Esophagus muscularis mucosa (tissue), 4 donors: ENCODE data around the gene CD46. TPM values are rescaled to one million over a fixed set of nuclear protein-coding genes. Genes with fewer than 3 reads are reported as not detected.

Source experiments
- DNase-seq: peaks from one replicate; pipeline ENCODE4 v3.0.0-alpha.2; 2017; ENCODE audit errors: extremely low spot score
- H3K27ac ChIP-seq, 4 donors: fragments of 200-600 bp; sonication (generic); replicated peaks in 1 of 4; 1 replicate in 3 of 4; 2 replicates in 1 of 4; pipeline ENCODE4 v1.5.1; 2016 to 2019; ENCODE audit warnings: mild to moderate bottlenecking in 1 of 4
- H3K27me3 ChIP-seq, 4 donors: fragments of 200-600 bp; sonication (generic); one replicate each; pipeline versions ENCODE4 v1.5.1 to v1.6.0; 2016 to 2019
- H3K36me3 ChIP-seq, 4 donors: fragments of 200-600 bp; sonication (generic); one replicate each; pipeline ENCODE4 v1.5.1; 2016 to 2019
- H3K4me1 ChIP-seq, 4 donors: fragments of 200-600 bp; sonication (generic); one replicate each; pipeline ENCODE4 v1.5.1; 2016 to 2019
- H3K4me3 ChIP-seq, 4 donors: fragments of 200-600 bp; sonication (generic); 1 replicate in 2 of 4; 2 replicates in 2 of 4; pipeline ENCODE4 v1.5.1; 2016 to 2019; ENCODE audit warnings: mild to moderate bottlenecking in 4 of 4, moderate library complexity in 1 of 4
- H3K9me3 ChIP-seq, 4 donors: fragments of 200-600 bp; sonication (generic); 1 replicate in 3 of 4; 2 replicates in 1 of 4; pipeline ENCODE4 v1.5.1; 2016 to 2019
- EP300 ChIP-seq: sonication (generic); formaldehyde crosslinking; IDR thresholded peaks from one replicate; pipeline ENCODE4 v1.6.1; 2017; ENCODE audit warnings: antibody characterized with exemption
- POLR2A ChIP-seq: fragments of 450-650 bp; IDR thresholded peaks from one replicate; pipeline ENCODE4 v1.6.1; 2017; ENCODE audit warnings: antibody characterized with exemption, moderate library complexity, mild to moderate bottlenecking, low read depth
- POLR2AphosphoS5 ChIP-seq, 2 donors: sonication (generic); formaldehyde crosslinking; IDR thresholded peaks; one replicate each; pipeline ENCODE4 v1.6.1; 2017; ENCODE audit warnings: antibody characterized with exemption in 2 of 2
- WGBS: methylation state at CpG from one replicate; pipeline ENCODE4 v1.1.5; 2018; 5-methylcytosine and 5-hydroxymethylcytosine counted together
- intact Hi-C: fragments of 100-400 bp; cut with DNase I; formaldehyde crosslinking; loops from one replicate; pipeline ENCODE4 v1.15.1; 2023
- total RNA-seq, 4 donors: library from RNA; depleted of rRNA; stranded (reverse); fragments of >200 nt; gene quantifications; one replicate each; pipeline versions ENCODE4 v1.1.0 to v1.2.1, GENCODE V29; 2016
- TF ChIP-seq, protein P1 (sequence below), 3 experiments: fragments of 200-600 bp in 2 of 3; fragments of 450-650 bp in 1 of 3; sonication (generic) in 2 of 3; IDR thresholded peaks; one replicate each; pipeline ENCODE4 v1.5.1; 2017 to 2019; ENCODE audit warnings: antibody characterized with exemption in 3 of 3, mild to moderate bottlenecking in 2 of 3, moderate library complexity in 1 of 3

The CD46 gene
- total RNA-seq, 4 donors from 2014 or later, result 65.6 to 86.4 (median 69.2) TPM

DNA sequence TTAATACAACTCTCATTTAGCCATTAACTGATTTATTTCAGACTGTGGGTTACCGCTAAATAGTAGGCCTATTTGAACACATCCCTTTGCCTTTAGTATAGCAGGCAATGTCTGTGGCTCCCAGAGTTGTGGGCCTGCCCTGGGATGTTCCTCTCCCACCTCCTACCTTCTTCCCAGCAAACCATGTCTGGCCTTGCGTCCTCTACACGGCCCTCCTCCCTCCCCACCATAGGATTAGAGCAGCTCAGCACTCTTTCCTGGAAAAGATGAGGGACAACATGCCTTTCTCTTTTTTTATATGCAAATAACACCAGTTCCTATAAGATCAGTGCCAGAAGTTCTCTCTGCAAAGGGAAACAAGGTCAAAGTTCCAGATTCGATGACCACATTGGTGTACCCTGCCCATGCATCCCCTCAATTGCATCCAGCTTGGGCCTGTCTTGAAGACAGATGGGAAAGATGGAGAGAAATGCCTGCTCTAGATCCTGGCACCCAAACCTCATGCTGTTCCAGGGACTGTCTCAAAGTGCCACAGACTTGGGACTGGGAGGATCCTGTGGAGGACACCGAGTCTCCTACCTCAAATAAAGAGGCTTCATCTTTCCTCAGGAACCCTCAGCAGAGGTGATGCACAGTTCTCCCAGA lies 57.2 kb downstream of the CD46 start:
- TF ChIP-seq POLR2A (no peak), EP300 (no peak), POLR2AphosphoS5 (IDR thresholded peaks at IDR 0.05) (no peak)
- TF ChIP-seq, protein P1, sequence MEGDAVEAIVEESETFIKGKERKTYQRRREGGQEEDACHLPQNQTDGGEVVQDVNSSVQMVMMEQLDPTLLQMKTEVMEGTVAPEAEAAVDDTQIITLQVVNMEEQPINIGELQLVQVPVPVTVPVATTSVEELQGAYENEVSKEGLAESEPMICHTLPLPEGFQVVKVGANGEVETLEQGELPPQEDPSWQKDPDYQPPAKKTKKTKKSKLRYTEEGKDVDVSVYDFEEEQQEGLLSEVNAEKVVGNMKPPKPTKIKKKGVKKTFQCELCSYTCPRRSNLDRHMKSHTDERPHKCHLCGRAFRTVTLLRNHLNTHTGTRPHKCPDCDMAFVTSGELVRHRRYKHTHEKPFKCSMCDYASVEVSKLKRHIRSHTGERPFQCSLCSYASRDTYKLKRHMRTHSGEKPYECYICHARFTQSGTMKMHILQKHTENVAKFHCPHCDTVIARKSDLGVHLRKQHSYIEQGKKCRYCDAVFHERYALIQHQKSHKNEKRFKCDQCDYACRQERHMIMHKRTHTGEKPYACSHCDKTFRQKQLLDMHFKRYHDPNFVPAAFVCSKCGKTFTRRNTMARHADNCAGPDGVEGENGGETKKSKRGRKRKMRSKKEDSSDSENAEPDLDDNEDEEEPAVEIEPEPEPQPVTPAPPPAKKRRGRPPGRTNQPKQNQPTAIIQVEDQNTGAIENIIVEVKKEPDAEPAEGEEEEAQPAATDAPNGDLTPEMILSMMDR (IDR thresholded peaks at IDR 0.05), result no peak
- WGBS, result 65% methylated on average over 5 of the region's 5 CpGs

DNA sequence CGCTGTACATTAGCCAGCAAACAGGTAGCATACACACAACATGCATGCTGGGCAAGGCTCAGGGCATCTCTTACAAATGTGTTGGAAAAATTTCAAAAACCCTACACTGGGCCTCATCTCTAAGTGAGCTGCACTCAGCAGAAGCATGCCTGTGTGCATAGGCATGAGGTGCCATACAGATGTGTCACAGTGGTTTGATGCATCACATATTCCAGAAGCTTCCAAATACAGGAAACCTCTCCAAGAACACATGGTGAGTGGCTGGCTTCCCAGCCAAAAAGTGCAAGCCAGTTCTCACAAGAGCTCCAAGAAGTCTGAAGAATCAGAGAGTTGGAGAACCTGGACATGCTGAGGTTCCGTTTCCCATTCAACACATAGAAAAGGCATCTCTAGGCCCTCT lies 58.3 kb downstream of the CD46 start:
- Histone ChIP-seq H3K36me3 (peaks cover 70 to 100% (median 92%) of the 10 kb centered on the region in 4 donors), H3K27me3 (no peaks in the 10 kb centered on the region), H3K27ac (peak overlapping the region; percentile 97 to 99 (median 98)), H3K4me1 (peaks cover 99 to 100% (median 100%) of the 10 kb centered on the region in 4 donors), H3K4me3 (no peak overlapping the region), H3K9me3 (no peaks in the 10 kb centered on the region)
- DNase-seq, result peak; percentile 77
- WGBS, result 85% methylated on average over 2 of the region's 2 CpGs
- peak in 1 of 2 donors; percentile 49 for TF ChIP-seq POLR2AphosphoS5 (IDR thresholded peaks at IDR 0.05)
- TF ChIP-seq, protein P1 (IDR thresholded peaks at IDR 0.05), result no peak
- intact Hi-C loops, result loop anchor here (5.0 to 10.0 kb wide), 2 partner anchors 55 to 152 kb away; no protein-coding TSS in a partner anchor

More for the DNA sequence above, 57.2 kb downstream of the CD46 start:
- H3K36me3 ChIP-seq, result peaks cover 70 to 100% (median 92%) of the 10 kb centered on the region in 4 donors
- no peaks in the 10 kb centered on the region for H3K9me3 ChIP-seq
- H3K27ac ChIP-seq, result peak overlapping the region; percentile 97 to 99 (median 98)
- intact Hi-C loops, result no loop called here
- peak; percentile 72 for DNase-seq
- H3K4me1 ChIP-seq, result peaks cover 99 to 100% (median 100%) of the 10 kb centered on the region in 4 donors
- no peak overlapping the region for H3K4me3 ChIP-seq
- H3K27me3 ChIP-seq, result no peaks in the 10 kb centered on the region

DNA sequence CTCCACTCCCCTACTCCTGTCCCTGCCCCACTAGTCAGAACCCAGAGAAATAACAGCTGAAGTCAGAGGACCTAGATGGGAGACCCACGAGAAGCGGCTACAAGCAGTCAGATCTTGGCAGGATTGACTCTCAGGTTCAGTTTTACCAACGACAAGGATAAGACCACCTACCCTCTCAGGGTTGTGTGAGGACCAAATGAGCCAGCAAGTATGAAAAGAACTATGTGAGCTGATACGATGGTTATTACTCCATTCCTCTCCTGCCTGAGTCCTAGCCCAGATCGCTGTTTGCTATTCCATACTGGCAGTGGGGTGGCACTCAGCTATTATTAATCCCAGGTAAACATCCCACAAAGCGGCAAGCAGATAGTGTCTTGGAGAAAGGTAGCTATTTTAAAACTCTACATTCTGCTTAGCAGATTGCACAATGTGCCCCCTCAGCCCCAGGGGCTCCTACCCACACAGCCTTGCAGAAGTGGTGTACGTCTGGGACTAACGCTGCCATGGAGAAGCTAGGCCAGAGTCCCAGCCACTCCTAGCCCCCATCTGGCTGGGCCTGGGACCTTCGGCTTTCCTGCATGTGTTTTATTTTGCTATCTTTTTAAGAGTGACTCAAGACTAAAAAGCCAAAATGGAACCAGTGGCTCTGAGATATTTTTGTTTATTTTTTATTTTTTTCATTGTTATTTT lies 58.9 kb downstream of the CD46 start:
- H3K4me3 ChIP-seq, result no peak overlapping the region
- DNase-seq, result no peak
- peaks cover 71 to 100% (median 92%) of the 10 kb centered on the region in 4 donors for H3K36me3 ChIP-seq
- 78% methylated on average over 9 of the region's 9 CpGs for WGBS
- no peaks in the 10 kb centered on the region for H3K27me3 ChIP-seq
- TF ChIP-seq POLR2AphosphoS5 (IDR thresholded peaks at IDR 0.05) (no peak), EP300 (no peak), POLR2A (no peak)
- TF ChIP-seq, protein P1 (IDR thresholded peaks at IDR 0.05), result no peak
- H3K9me3 ChIP-seq, result no peaks in the 10 kb centered on the region
- peaks cover 99 to 100% (median 100%) of the 10 kb centered on the region in 4 donors for H3K4me1 ChIP-seq
- H3K27ac ChIP-seq, result peak overlapping the region; percentile 97 to 99 (median 98)
- intact Hi-C loops, result loop anchor here (5.0 to 10.0 kb wide), 2 partner anchors 54 to 152 kb away; no protein-coding TSS in a partner anchor

DNA sequence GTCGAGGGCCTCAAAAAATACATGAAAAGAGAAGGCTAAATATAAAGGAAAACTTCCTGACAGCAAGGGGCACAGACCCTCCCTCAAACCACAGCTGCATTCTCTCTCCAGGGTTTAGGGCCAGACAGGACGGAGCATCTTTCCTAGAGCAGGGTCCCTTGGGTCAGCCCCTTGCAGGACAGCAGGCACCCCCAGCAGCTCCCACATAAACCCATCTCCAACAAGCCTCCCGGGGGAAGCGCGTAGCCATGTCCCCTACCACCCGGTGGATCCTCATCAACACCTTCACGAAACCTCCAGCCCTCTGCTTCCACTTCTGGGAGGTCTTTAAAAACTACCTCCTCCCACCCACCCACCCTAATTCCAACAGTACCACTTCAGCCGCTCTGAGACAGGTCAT lies 59.5 kb downstream of the CD46 start:
- WGBS, result 80% methylated on average over 7 of the region's 8 CpGs
- Histone ChIP-seq H3K27me3 (no peaks in the 10 kb centered on the region), H3K4me3 (no peak overlapping the region), H3K27ac (peak overlapping the region; percentile 97 to 99 (median 98)), H3K4me1 (peaks cover 99 to 100% (median 100%) of the 10 kb centered on the region in 4 donors), H3K9me3 (no peaks in the 10 kb centered on the region), H3K36me3 (peaks cover 75 to 100% (median 95%) of the 10 kb centered on the region in 4 donors)
- intact Hi-C loops, result loop anchor here (5.0 to 10.0 kb wide), 2 partner anchors 53 to 151 kb away; no protein-coding TSS in a partner anchor
- TF ChIP-seq POLR2A (no peak), POLR2AphosphoS5 (IDR thresholded peaks at IDR 0.05) (no peak), EP300 (no peak)
- TF ChIP-seq, protein P1 (IDR thresholded peaks at IDR 0.05), result no peak
- DNase-seq, result no peak
